Posterior vena cava (tissue), 2 donors: ENCODE measurements around the gene C2. TPM values are rescaled to one million over a fixed set of nuclear protein-coding genes. Genes with fewer than 3 reads are reported as not detected.
"Not testable (repeated sequence)": the region's sequence is repeated elsewhere in the genome, so short reads cannot be mapped to it uniquely, and the experiment has no call there.

ENCODE experiments used
- DNase-seq: peaks from one replicate; pipeline ENCODE4 v3.0.0-alpha.2; 2020; ENCODE audit warnings: low spot score
- intact Hi-C, 2 donors: fragments of 100-400 bp; cut with DNase I; formaldehyde crosslinking; loops; one replicate each; pipeline versions ENCODE4 v1.14.1 to v1.14.2; 2022 to 2023
- total RNA-seq, 2 donors: library from RNA; stranded (reverse); fragmentation: NEBNext Ultra II Directional; extraction: Animal tissue kit (Norgen Biotek cat#: 25700); gene quantifications; one replicate each; pipeline ENCODE4 v1.2.1, GENCODE V29; 2021
- donor health status: DM: yes; HTN: yes; CAD: no.
- donor health status: DM: yes; HTN: yes; CAD: no.

The C2 gene
- total RNA-seq, 2 donors from 2014 or later: 14.0 to 59.6 TPM

GRCh38 chr6:31915756-31916155 is 11.8 kb upstream of the C2 start:
- intact Hi-C loops: no loop called here
- DNase-seq: no peak

- intact Hi-C loops: no loop called here
- no peak for DNase-seq
Observed at GRCh38 chr6:31918069-31918720, 9.3 kb upstream of the C2 start.

- intact Hi-C loops: loop anchor here in 1 of 2 donors (5.0 kb wide), 1 partner anchor 893 kb away; no protein-coding TSS in a partner anchor
- no peak for DNase-seq
Observed at GRCh38 chr6:31919624-31920303, 7.8 kb upstream of the C2 start.

GRCh38 chr6:31920811-31921210 is 6.7 kb upstream of the C2 start:
- DNase-seq: no peak
- intact Hi-C loops: loop anchor here in 1 of 2 donors (5.0 kb wide), 1 partner anchor 891 kb away; no protein-coding TSS in a partner anchor

- intact Hi-C loops: loop anchor here in 1 of 2 donors (5.0 kb wide), 1 partner anchor 889 kb away; no protein-coding TSS in a partner anchor
- no peak for DNase-seq
Observed at GRCh38 chr6:31922942-31923341, 4.6 kb upstream of the C2 start.

GRCh38 chr6:31927863-31928671 is 550 bp downstream of the C2 start:
- intact Hi-C loops: no loop called here
- DNase-seq: no peak

- intact Hi-C loops: no loop called here
- no peak for DNase-seq
Observed at GRCh38 chr6:31928672-31928939, 1.1 kb downstream of the C2 start.

- DNase-seq: no peak
- intact Hi-C loops: no loop called here
Observed at GRCh38 chr6:31930962-31931361, 3.4 kb downstream of the C2 start.

- intact Hi-C loops, DNase-seq: not testable (repeated sequence)
Observed at GRCh38 chr6:31932137-31932536, 4.6 kb downstream of the C2 start.

GRCh38 chr6:31933537-31933936 is 6.0 kb downstream of the C2 start:
- DNase-seq: no peak
- intact Hi-C loops: no loop called here

GRCh38 chr6:31935021-31935420 is 7.5 kb downstream of the C2 start:
- intact Hi-C loops: no loop called here
- no peak for DNase-seq

- intact Hi-C loops: no loop called here
- DNase-seq: no peak
Observed at GRCh38 chr6:31935823-31936222, 8.3 kb downstream of the C2 start.

GRCh38 chr6:31940256-31940664 is 12.7 kb downstream of the C2 start:
- intact Hi-C loops: no loop called here

GRCh38 chr6:31943742-31944141 is 16.2 kb downstream of the C2 start:
- DNase-seq: no peak
- intact Hi-C loops: no loop called here

More at GRCh38 chr6:31940256-31940664, 12.7 kb downstream of the C2 start:
- no peak for DNase-seq

GRCh38 chr6:31945154-31945506 is 17.6 kb downstream of the C2 start:
- intact Hi-C loops: no loop called here
- no peak for DNase-seq

- peak; percentile 95 for DNase-seq
- intact Hi-C loops: no loop called here
Observed at GRCh38 chr6:31945507-31946369, 18.2 kb downstream of the C2 start, which contains the start of gene CFB. Gene CFB (plus strand): TSS chr6:31946095. CDS start chr6:31946222, 127 bp downstream.

GRCh38 chr6:31946370-31946885 is 18.9 kb downstream of the C2 start:
- intact Hi-C loops: no loop called here
- no peak for DNase-seq

- no peak for DNase-seq
- intact Hi-C loops: no loop called here
Observed at GRCh38 chr6:31947070-31947675, 19.7 kb downstream of the C2 start.

- no peak for DNase-seq
- intact Hi-C loops: no loop called here
Observed at GRCh38 chr6:31947864-31948263, 20.3 kb downstream of the C2 start.
